T47D (cell line): ENCODE data around the gene RAMP1.

ENCODE experiments used
- DNase-seq, 2 experiments: peaks; one replicate each; pipeline versions ENCODE4 v3.0.0 to v3.0.0-alpha.2; 2011 to 2012; ENCODE audit warnings: low read depth in 1 of 2, low spot score in 1 of 2
- JUND ChIP-seq: IDR thresholded peaks from 2 replicates; pipeline ENCODE4 v1.6.1; 2012; ENCODE audit warnings: low read depth
- in situ Hi-C: cut with HindIII; loops from 2 replicates; pipeline ENCODE4 v1.10.0; 2016; ENCODE audit warnings: low sequenced_read_pairs, low pct_unique_long_range_greater_than_20kb

RAMP1 gene

GRCh38 chr2:237875256-237876060 is 16.0 kb downstream of the RAMP1 start:
- in situ Hi-C loops: no loop called here
- DNase-seq: no peak

GRCh38 chr2:237876061-237876526 is 16.7 kb downstream of the RAMP1 start:
- no peak for DNase-seq
- in situ Hi-C loops: no loop called here
- no peak for TF ChIP-seq JUND

More at GRCh38 chr2:237875256-237876060, 16.0 kb downstream of the RAMP1 start:
- TF ChIP-seq JUND: no peak

DNA sequence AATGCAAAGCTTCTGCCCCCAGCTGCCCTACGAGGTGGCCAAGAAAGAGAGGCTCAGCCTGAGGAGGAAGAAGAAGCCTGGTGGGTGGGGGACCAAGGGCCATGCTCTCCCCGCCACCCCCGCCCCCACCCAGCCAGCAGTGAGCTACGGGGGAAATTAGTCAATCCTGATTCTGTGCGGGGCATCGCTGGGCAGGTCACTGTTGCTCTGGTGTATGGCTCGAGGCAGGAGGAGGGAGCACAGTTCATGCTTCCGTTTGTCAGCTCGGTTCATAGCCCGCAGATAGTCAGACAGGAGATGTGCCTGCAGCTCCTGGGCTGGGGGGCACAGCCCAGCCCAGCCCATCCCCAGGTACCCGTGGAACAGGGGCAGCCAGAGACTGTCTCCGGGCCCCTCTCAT is 17.1 kb downstream of the RAMP1 start:
- no peak for TF ChIP-seq JUND
- DNase-seq: no peak
- in situ Hi-C loops: no loop called here

DNA sequence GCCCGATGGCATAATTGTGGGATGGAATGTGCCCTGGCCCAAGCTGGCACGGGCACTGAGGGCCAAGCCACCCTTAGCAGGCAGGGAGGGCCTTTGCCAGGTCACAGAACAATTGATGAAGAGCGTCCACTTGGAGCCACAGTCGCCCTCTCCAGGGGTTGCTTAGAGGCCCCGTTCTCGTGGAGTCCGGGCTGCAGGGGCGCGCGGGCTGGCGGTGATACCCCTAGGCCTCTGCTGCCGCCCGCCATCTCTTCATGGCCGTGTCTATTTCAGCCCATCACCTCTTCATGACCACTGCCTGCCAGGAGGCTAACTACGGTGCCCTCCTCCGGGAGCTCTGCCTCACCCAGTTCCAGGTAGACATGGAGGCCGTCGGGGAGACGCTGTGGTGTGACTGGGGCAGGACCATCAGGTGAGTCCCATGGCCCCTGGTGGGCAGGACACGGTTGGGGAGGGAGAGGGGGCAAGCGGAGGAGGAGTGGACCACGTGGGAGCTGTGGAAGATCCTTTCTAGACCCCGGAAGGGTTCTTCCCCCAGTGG is 17.6 kb downstream of the RAMP1 start:
- no peak for TF ChIP-seq JUND
- in situ Hi-C loops: no loop called here
- DNase-seq: no peak

GRCh38 chr2:237877576-237878307 is 18.3 kb downstream of the RAMP1 start:
- in situ Hi-C loops: no loop called here
- DNase-seq: no peak
- no peak for TF ChIP-seq JUND

DNA sequence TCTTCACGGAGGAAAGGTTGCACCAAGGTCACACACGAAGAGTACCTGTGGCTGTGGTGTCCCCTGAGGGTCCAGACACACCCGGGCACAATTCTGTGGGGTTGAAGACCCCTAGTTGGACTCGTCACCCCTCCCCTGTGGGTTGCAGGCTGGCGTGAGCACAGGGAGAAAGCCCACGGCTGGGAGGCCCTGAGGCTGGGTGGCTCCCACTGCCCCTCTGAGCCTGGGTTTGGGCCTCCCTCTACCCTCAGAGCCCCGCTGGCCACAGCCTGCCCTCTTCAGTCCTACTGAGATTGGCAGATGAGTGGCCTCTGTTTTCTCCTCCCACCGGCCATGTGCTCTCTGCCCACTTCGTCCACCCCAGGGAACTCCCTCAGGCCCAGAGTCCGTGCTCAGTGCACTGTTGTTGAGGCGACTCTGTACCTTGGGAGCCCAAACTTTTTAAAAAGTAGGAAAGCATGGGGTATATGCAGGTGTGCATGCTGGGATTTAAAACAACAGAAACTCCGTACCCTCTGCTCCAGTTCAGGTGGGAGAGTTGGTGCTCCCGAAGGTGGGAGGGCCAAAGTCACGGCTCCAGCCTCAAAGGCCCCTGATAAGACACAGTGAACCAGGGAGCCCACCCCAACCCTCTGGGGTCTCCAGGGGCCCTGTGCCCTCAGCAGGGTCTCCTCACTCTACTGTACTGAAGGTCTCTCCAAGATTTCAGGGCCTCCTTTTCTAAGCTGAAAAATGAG is 19.1 kb downstream of the RAMP1 start:
- in situ Hi-C loops: no loop called here
- TF ChIP-seq JUND: no peak
- no peak for DNase-seq

DNA sequence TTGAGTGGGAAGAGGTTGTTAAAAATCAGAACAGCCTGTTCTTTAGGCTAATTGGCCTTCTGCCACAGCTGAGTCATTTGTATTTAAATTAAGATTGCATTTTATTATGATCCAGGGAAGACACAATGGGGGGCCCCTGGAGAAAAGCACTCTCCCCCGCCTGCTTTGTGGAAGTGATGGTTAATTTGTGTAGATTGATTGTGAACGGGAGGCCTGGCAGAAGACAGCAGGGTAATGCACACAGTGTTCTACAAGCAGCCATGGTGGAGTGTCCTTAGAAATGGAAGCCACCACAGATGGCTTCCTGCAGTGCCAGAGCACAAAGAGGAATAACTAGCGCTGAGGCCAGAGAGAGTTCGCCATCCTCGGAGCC is 19.6 kb downstream of the RAMP1 start:
- TF ChIP-seq JUND: no peak
- DNase-seq: no peak
- in situ Hi-C loops: no loop called here

- no peak for DNase-seq
- no peak for TF ChIP-seq JUND
- in situ Hi-C loops: no loop called here
These were observed 20.7 kb downstream of the RAMP1 start for GRCh38 chr2:237879991-237880560.

DNA sequence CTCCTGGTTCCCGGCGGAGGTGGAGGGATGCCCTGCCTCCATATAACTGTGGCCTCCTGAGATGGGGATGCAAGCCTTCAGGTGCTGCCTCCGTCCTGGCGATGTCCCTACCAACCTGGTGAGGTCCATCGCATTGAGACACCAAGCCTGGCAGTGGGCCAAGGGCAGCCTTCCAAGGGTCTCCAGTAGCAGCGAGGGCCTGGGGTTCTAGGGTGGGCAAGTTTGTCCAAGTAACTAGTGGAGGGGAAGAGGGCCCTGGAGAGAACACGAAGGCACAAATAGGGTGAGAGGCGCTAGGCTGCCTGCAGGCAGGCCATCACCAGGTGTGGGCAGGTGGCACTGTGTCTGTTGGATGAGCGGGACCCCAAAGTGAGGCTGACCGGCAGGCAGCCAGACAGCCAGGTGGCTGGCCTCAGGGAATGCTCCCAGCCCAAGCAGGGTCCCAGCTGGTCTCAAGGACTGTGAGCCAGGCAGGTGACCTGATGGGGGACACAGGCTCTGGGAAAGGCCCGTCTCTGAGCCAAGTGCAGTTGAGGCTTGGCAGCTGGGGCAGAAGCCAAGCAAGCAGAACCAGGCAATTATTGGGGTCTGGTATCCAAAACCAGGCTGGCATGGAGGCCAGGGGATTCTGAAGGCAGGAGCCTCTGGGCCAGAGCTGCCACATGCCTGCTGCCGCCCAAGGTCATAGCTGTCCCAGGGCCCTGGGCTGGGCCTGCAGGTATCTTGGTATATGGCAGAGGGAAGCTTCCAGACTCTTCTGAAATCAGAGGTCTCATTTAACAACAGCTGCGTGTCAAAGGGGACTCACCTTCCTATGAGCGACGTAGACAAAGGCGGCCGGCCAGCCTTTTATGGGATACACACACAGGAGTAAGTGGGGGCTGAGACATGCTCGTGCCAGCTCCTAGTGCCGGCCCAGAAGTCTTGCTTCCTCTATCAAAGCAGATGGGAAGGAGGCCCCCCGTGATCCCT is 23.4 kb downstream of the RAMP1 start:
- no peak for TF ChIP-seq JUND
- DNase-seq: no peak
- in situ Hi-C loops: no loop called here

DNA sequence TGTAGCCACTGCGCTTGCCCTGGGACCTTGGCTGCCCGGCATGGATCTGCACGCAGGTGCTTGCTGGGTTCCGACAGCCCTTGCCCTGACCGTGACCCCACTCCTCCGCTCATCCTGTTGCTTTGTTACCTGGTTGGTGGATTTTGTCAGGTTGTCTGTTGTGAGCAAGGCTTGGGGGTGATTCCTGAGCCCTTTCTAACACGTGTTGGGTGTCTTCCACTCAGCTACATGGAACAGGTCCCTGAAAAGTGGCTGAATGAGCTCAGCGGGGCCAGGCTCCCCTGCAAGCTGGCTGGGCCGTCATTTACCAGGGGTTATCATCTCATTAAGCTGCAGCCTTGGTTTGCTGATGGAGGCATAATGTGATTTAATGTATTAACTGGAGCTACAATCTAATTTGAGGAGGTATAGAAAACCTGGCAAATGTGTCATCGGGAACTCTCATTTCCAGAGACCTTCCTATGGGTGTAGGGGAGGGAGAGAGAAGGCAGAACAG is 24.6 kb downstream of the RAMP1 start:
- TF ChIP-seq JUND: no peak
- DNase-seq: no peak
- in situ Hi-C loops: no loop called here

- no peak for TF ChIP-seq JUND
- DNase-seq: no peak
- in situ Hi-C loops: no loop called here
These were observed 25.3 kb downstream of the RAMP1 start for GRCh38 chr2:237884681-237885080.
